ENCODE measurements around the gene LRIT1.

Gene LRIT1

GRCh38 chr10:84188815-84189214 lies 52.5 kb downstream of the LRIT1 start:
- DNase-seq = no peak

GRCh38 chr10:84185526-84186175 lies 55.7 kb downstream of the LRIT1 start:
- no peak for DNase-seq

- DNase-seq = no peak
Observed at GRCh38 chr10:84184517-84184916, 56.8 kb downstream of the LRIT1 start.

GRCh38 chr10:84181631-84182030 lies 59.7 kb downstream of the LRIT1 start:
- no peak for DNase-seq
